CD4-positive, alpha-beta T cell treated with Interleukin-10 for 1 hour (primary cell): ENCODE measurements around the gene PRDX5.
A peak's percentile ranks its signal among the peaks of the same experiment; 100 is the strongest.
"Not testable (repeated sequence)": the region's sequence is repeated elsewhere in the genome, so short reads cannot be mapped to it uniquely, and the experiment has no call there.

Source experiments
- DNase-seq: peaks from one replicate; pipeline ENCODE4 v3.0.0-alpha.2; 2020

PRDX5 gene

DNA sequence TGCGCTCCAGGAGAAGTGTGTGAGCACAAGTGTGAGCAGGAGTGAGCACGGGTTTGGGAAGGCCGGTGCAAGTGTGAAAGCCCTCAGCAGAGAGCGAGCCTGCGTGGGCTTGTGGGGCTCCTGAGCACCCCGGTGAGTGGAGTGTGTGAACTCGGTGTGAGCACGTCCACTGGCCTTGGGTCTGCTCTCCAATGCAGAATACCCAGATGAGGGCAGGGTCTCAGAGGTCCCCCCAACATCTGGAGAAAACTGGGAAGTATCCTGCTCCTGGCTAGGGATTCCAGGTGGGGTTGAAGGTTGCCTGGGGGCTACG is 11.4 kb upstream of the PRDX5 start:
- DNase-seq, result no peak

GRCh38 chr11:64306876-64307622 is 10.9 kb upstream of the PRDX5 start:
- no peak for DNase-seq

DNA sequence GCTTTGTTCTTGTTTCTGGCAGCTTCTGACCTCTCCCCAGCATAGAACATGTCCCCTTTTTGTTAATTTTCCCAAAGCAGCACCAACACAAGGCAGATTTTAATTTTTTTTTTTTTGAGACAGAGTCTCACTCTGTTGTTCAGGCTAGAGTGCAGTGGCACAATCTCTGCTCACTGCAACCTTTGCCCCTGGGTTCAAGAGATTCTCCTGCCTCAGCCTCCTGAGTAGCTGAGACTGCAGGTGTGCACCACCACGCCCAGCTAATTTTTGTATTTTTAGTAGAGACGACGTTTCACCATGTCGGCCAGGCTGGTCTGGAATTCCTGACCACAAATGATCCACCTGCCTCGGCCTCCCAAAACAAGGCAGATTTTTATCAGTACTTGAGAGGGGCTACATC is 10.1 kb upstream of the PRDX5 start:
- DNase-seq, result not testable (repeated sequence)

DNA sequence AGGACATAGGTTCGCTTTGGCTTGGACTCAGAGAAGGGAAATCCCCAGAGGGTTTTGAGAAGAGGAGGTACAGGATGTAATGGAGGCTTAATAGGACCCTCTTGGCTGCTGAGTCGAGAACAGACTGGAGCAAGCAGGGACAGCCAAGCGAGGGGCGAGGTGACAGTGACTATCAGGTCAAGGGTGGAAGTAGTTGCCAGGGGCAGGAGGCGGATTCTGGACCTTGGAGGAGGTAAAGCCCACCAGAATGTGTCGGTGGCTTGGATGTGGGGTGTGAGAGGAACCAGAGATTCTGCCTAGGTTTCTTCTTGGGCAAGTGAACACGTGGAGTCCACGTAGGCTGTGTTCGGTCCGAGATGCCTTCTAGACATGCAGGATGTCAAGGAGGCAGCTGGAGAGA is 5.0 kb upstream of the PRDX5 start:
- no peak for DNase-seq

- no peak for DNase-seq
Observed at GRCh38 chr11:64313491-64314145, 4.3 kb upstream of the PRDX5 start.

- no peak for DNase-seq
Observed at GRCh38 chr11:64314146-64314804, 3.6 kb upstream of the PRDX5 start.

DNA sequence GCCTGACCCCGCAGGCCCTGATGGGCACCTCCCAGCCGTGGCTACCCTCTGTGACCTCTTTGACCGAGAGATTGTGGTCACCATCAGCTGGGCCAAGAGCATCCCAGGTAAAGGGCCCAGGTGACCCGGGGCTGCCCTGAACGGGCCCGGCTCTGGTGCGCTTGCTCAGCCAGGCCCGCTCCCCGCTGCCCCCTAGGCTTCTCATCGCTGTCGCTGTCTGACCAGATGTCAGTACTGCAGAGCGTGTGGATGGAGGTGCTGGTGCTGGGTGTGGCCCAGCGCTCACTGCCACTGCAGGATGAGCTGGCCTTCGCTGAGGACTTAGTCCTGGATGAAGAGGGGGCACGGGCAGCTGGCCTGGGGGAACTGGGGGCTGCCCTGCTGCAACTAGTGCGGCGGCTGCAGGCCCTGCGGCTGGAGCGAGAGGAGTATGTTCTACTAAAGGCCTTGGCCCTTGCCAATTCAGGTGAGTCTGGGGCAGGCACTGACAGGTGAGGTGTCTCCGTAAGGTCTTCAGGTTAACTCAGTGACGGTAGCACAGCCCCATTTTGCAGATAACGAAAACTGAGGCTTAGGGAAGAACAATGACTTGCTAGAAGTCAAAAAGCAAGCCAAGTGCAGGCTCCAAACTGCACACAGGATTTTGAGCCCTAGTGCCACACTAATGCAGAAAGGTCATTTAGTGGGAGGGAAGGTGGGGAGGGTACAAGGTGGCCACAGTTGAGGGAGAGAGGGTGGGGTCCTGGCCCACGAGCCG is 2.9 kb upstream of the PRDX5 start:
- DNase-seq, result no peak

GRCh38 chr11:64315667-64316526 is 2.0 kb upstream of the PRDX5 start:
- not testable (repeated sequence) for DNase-seq

- peak; percentile 47 for DNase-seq
Observed at GRCh38 chr11:64316672-64317324, 1.1 kb upstream of the PRDX5 start.

DNA sequence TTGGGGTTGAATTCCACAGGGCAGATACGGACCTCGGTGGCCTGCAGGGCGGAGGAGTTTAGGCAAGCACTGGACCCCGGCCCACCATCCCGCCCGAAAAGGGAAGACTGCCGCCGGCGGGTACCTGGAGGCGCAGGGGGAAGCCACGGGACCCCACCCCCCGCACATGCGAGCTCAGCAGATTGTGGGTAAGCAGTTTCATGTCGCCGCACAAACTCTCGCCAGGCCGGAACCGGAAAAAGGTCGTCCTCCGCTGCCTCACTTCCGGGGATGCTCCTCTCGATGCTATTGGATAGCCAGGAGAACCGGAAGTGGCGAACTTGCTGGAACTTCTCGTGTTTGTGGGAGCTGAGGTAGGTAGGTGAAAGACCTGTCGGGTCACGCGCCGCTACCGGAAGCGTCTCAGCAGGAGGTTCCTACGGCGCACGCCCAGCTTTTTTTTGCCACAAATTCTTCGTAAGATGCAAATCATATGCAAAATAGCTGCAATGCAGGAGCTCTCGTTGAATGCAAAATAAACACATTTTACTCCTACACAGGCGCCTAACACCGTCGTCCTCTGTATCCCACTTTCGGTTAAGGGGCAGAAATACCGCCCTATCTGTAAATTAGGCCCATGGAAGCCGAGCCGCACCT is 478 bp upstream of the PRDX5 start, which contains the start of gene TRMT112:
Gene TRMT112, minus strand, starts transcription at position 235 of the 636 bp plus-strand sequence. Its CDS starts 33 bp downstream, at position 202.
- peak; percentile 99 for DNase-seq

- DNase-seq, result no peak
Observed at GRCh38 chr11:64318766-64319761, 1.1 kb downstream of the PRDX5 start.

DNA sequence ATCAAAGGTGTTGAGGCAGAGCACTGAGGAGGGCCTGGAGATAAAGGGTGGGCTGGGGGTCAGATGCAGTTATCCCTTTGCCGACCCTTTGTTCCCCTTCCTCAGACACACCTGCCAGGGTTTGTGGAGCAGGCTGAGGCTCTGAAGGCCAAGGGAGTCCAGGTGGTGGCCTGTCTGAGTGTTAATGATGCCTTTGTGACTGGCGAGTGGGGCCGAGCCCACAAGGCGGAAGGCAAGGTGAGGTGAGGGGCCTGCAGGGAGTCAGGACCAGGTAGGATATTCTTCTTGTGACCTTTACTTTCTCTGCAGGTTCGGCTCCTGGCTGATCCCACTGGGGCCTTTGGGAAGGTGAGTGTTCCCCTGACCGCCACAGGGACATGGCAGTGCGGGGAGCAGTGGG is 2.6 kb downstream of the PRDX5 start:
- DNase-seq, result no peak

DNA sequence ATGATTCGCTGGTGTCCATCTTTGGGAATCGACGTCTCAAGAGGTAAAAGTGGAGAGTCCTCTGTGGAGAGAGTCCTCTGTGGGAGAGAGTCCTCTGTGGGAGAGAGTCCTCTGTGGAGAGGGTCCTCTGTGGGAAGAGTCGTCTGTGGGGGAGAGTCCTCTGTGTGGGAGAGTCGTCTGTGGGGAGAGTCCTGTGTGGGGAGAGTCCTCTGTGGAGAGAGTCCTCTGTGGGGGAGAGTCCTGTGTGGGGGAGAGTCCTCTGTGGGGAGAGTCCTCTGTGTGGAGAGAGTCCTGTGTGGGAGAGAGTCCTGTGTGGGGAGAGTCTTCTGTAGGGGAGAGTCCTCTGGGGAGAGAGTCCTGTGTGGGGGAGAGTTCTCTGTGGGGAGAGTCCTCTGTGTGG is 3.1 kb downstream of the PRDX5 start:
- no peak for DNase-seq

GRCh38 chr11:64321533-64321932 is 3.6 kb downstream of the PRDX5 start:
- DNase-seq, result no peak

- no peak for DNase-seq
Observed at GRCh38 chr11:64322925-64323260, 5.0 kb downstream of the PRDX5 start.

DNA sequence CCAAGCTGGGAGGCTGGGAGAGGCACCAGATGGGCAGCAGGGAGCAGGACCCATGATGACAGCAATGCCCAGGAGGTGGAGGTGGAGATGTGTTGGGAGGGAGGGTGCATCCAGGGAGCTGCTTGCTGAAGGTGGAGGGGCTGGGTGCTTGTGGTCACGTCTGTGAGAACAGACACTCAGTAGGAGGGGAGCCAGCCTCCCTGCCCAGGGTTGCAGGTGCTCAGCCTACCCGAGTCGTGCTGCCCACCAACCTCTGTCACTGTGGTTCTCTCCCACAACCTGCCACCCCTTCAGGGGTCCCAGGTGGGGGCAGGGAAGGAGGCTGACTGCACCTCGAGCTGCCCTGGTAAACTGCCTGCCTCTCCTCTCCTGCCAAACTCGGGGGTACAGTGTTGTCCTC is 5.5 kb downstream of the PRDX5 start:
- no peak for DNase-seq

GRCh38 chr11:64323984-64324383 is 6.1 kb downstream of the PRDX5 start:
- DNase-seq, result not testable (repeated sequence)

DNA sequence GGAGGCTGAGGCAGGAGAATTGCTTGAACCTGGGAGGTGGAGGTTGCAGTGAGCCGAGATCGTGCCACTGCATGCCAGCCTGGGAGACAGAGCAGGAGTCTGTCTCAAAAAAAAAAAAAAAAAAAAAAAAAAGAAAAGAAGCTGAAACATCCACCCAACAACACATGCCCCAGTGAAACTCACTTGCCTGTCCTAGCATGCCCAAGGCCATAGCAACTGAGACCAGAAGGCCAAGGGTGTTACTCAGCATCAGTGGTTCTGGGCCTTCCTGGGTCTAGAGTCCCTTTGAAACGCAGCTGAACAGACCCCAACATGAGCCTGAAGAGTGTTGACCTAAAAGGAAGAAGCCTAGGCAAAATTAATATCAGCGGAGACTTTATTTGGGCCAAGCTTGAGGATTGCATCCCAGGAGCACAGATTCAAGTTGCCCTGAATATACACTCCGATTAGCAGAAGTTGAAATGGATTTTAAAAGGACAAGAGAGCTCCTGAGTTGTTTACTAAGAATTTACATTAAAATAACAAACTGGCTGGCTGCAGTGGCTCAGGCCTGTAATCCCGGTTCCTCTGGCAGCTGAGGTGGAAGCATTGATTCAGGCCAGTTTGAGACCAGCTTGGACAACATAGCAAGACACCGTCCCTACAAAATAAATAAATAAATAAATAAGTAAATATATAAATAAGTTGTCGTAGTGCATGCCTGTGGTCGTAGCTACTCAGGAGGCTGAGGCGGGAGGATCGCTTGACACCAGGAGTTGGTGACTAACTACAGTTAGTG is 7.0 kb downstream of the PRDX5 start:
- DNase-seq, result no peak

- DNase-seq, result no peak
Observed at GRCh38 chr11:64327375-64327774, 9.5 kb downstream of the PRDX5 start.
